Breast epithelium (tissue), 4 donors: ENCODE data around the gene IL18RAP. TPM values are rescaled to one million over a fixed set of nuclear protein-coding genes. Genes with fewer than 3 reads are reported as not detected.

Source experiments
- DNase-seq, 2 donors: peaks; one replicate each; pipeline ENCODE4 v3.0.0-alpha.2; 2019; ENCODE audit warnings: low spot score in 2 of 2
- H3K27ac ChIP-seq, 2 donors: fragments of 200-600 bp; sonication (generic) in 1 of 2; one replicate each; pipeline ENCODE4 v1.5.1; 2016 to 2019; ENCODE audit warnings: mild to moderate bottlenecking in 1 of 2
- H3K27me3 ChIP-seq, 2 donors: fragments of 200-600 bp; sonication (generic) in 1 of 2; one replicate each; pipeline versions ENCODE4 v1.5.1 to v1.6.0; 2017 to 2019; ENCODE audit warnings: control low read depth in 1 of 2, mild to moderate bottlenecking in 1 of 2
- H3K36me3 ChIP-seq: fragments of 200-600 bp; one replicate; pipeline ENCODE4 v1.5.1; 2019
- H3K4me1 ChIP-seq, 2 donors: fragments of 200-600 bp; sonication (generic); one replicate each; pipeline ENCODE4 v1.5.1; 2016 to 2019; ENCODE audit warnings: control low read depth in 1 of 2
- H3K4me3 ChIP-seq, 3 donors: fragments of 200-600 bp; sonication (generic); 1 replicate in 2 of 3; 2 replicates in 1 of 3; pipeline ENCODE4 v1.5.1; 2016 to 2019; ENCODE audit warnings: mild to moderate bottlenecking in 3 of 3, moderate library complexity in 2 of 3
- H3K9me3 ChIP-seq, 2 donors: fragments of 200-600 bp; sonication (generic) in 1 of 2; one replicate each; pipeline ENCODE4 v1.5.1; 2016 to 2019; ENCODE audit warnings: control low read depth in 1 of 2
- CTCF ChIP-seq, 3 donors: fragments of 450-650 bp; IDR thresholded peaks; one replicate each; pipeline ENCODE4 v1.5.1; 2016 to 2017; ENCODE audit warnings: antibody characterized with exemption in 3 of 3, mild to moderate bottlenecking in 3 of 3, moderate library complexity in 3 of 3
- POLR2A ChIP-seq: fragments of 450-650 bp; IDR thresholded peaks from one replicate; pipeline ENCODE4 v1.6.1; 2016; ENCODE audit warnings: antibody characterized with exemption, mild to moderate bottlenecking, moderate library complexity
- POLR2AphosphoS5 ChIP-seq, 3 donors: sonication (generic); formaldehyde crosslinking; IDR thresholded peaks; one replicate each; pipeline ENCODE4 v1.6.1; 2017; ENCODE audit warnings: antibody characterized with exemption in 3 of 3
- intact Hi-C: fragments of 100-400 bp; cut with DNase I; formaldehyde crosslinking; loops from one replicate; pipeline ENCODE4 v1.15.1; 2023; ENCODE audit warnings: low total_unique reads
- total RNA-seq, 3 donors: library from RNA; depleted of rRNA; stranded (reverse); fragments of >200 nt; gene quantifications; one replicate each; pipeline ENCODE4 v1.1.0, GENCODE V29; 2016

The IL18RAP gene
- total RNA-seq, 3 donors from 2014 or later, result 1.4 to 2.9 (median 2.3) TPM

- TF ChIP-seq CTCF (IDR thresholded peaks at IDR 0.05), result peak; percentile 34 to 62 (median 62)
- no peak for TF ChIP-seq POLR2A
- intact Hi-C loops, result no loop called here
Observed at GRCh38 chr2:102442967-102443828, 20.2 kb downstream of the IL18RAP start.

GRCh38 chr2:102444233-102444632 lies 21.3 kb downstream of the IL18RAP start:
- intact Hi-C loops, result no loop called here

More at GRCh38 chr2:102442967-102443828, 20.2 kb downstream of the IL18RAP start:
- no peak overlapping the region for H3K27ac ChIP-seq
- no peaks in the 10 kb centered on the region for H3K4me1 ChIP-seq
- DNase-seq, result no peak
- no peaks in the 10 kb centered on the region for H3K36me3 ChIP-seq
- H3K9me3 ChIP-seq, result no peaks in the 10 kb centered on the region
- no peak overlapping the region for H3K4me3 ChIP-seq
- H3K27me3 ChIP-seq, result no peaks in the 10 kb centered on the region

GRCh38 chr2:102446936-102447335 lies 24.0 kb downstream of the IL18RAP start:
- H3K27me3 ChIP-seq, result no peaks in the 10 kb centered on the region
- intact Hi-C loops, result no loop called here

More at GRCh38 chr2:102444233-102444632, 21.3 kb downstream of the IL18RAP start:
- Histone ChIP-seq H3K27me3 (no peaks in the 10 kb centered on the region), H3K4me1 (no peaks in the 10 kb centered on the region), H3K4me3 (no peak overlapping the region), H3K36me3 (no peaks in the 10 kb centered on the region), H3K9me3 (no peaks in the 10 kb centered on the region), H3K27ac (no peak overlapping the region)
- DNase-seq, result no peak
- TF ChIP-seq CTCF (IDR thresholded peaks at IDR 0.05) (no peak), POLR2A (no peak), POLR2AphosphoS5 (IDR thresholded peaks at IDR 0.05) (no peak)

GRCh38 chr2:102449370-102449974 lies 26.5 kb downstream of the IL18RAP start:
- DNase-seq, result no peak
- Histone ChIP-seq H3K27ac (no peak overlapping the region), H3K36me3 (no peaks in the 10 kb centered on the region), H3K27me3 (no peaks in the 10 kb centered on the region), H3K4me3 (no peak overlapping the region), H3K9me3 (no peaks in the 10 kb centered on the region), H3K4me1 (no peaks in the 10 kb centered on the region)
- intact Hi-C loops, result no loop called here
- TF ChIP-seq POLR2A, result no peak
- TF ChIP-seq POLR2AphosphoS5 (IDR thresholded peaks at IDR 0.05), result no peak
- peak in 2 of 3 donors; percentile 41 to 49 for TF ChIP-seq CTCF (IDR thresholded peaks at IDR 0.05)

More at GRCh38 chr2:102446936-102447335, 24.0 kb downstream of the IL18RAP start:
- Histone ChIP-seq H3K27ac (no peak overlapping the region), H3K4me3 (no peak overlapping the region), H3K36me3 (no peaks in the 10 kb centered on the region), H3K4me1 (no peaks in the 10 kb centered on the region), H3K9me3 (no peaks in the 10 kb centered on the region)
- DNase-seq, result no peak
- TF ChIP-seq CTCF (IDR thresholded peaks at IDR 0.05) (no peak), POLR2AphosphoS5 (IDR thresholded peaks at IDR 0.05) (no peak)

GRCh38 chr2:102451968-102452367 lies 29.0 kb downstream of the IL18RAP start:
- no peaks in the 10 kb centered on the region for H3K4me1 ChIP-seq
- H3K9me3 ChIP-seq, result no peaks in the 10 kb centered on the region
- no peaks in the 10 kb centered on the region for H3K36me3 ChIP-seq
- H3K27ac ChIP-seq, result no peak overlapping the region
- no peak overlapping the region for H3K4me3 ChIP-seq
- TF ChIP-seq CTCF (IDR thresholded peaks at IDR 0.05), result no peak
- no peak for TF ChIP-seq POLR2AphosphoS5 (IDR thresholded peaks at IDR 0.05)
- no peak for TF ChIP-seq POLR2A
- intact Hi-C loops, result no loop called here
- H3K27me3 ChIP-seq, result no peaks in the 10 kb centered on the region
- no peak for DNase-seq
